HG03565 (cell line): ENCODE data around the gene FBN2.

Experiments used
- ATAC-seq: cut with Tn5 transposase; IDR thresholded peaks from one replicate; pipeline ENCODE4 v1.9.1; 2021; ENCODE audit warnings: mild to moderate bottlenecking, moderate library complexity; ENCODE audit not compliant: unreplicated experiment

The FBN2 gene

DNA sequence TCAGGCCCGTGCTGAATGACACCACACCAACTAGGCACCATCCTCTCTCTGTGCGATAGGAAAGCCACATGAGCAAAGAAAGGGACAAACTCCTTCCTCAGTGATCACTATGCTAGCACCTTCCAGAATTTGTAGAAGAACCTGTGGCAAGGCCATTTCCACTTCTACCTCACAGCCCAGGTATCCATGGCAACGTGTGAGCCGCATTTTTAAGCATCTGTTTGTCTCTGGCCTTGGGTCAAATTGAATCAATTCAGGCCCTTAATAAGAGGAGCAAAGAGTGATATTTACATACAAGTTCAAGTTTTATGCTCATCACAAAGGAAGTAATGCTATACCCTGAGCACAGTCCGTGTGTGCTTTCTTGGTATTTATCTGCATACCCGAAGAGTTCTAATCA is 275.1 kb downstream of the FBN2 start:
- no peak for ATAC-seq

DNA sequence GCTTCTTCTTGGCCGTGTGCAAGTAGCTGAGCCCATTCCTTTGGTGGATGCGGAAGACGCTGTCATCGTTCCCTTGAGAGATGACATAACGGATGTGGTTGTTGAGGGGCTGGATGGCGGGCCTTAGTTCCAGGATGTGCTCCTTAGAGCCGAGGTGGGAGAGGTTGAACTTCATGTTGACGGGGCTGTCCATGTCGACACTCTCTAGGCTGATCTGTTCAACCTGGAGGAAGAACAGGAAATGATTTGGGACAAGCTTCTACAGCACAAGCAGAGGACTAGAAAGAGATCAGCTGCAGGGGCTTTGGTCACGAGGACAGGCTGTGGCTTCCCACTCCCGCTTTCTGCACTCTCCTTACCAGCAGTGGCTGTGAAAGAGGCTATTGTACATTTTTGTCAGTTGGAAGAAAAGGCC is 278.4 kb downstream of the FBN2 start:
- no peak for ATAC-seq

DNA sequence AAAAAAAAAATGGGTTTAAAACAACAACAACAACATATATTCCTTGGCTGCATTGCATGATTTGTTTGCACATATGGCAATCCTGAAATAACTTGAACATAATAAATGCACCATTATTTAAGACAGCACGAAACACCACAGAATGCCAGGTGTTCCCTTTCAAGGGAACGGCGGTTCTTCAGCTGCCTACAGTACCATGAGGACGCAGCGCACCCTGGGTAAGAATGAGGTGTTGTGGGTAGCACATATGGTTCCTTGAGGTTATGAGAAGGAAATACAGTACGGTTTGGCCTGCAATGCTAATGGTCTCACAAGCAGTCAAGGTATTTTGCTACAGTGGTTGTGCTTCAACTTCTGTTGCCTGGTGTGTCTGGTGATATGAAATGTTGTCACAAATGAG is 279.7 kb downstream of the FBN2 start:
- ATAC-seq = no peak

GRCh38 chr5:128257076-128257475 is 281.0 kb downstream of the FBN2 start:
- no peak for ATAC-seq

DNA sequence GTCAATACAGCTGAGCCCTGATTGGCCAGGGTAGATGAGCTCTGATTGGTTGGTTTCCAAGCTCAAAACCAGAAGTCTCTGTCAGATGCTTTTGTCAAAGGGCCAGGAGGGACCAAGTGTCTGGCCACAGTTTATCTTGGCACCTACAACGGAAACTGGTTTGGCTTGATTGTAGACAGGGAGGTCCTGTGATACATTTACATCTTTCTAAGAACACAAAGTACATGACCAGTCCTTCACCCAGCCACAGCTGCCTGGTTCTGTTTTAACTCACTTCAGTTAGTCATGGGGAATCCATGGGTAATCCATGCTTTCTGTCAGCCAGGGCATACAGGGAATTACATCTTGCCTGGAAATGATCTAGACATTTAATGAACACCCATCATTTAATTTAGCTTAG is 283.3 kb downstream of the FBN2 start:
- ATAC-seq = no peak

GRCh38 chr5:128253880-128254279 is 284.2 kb downstream of the FBN2 start:
- no peak for ATAC-seq

DNA sequence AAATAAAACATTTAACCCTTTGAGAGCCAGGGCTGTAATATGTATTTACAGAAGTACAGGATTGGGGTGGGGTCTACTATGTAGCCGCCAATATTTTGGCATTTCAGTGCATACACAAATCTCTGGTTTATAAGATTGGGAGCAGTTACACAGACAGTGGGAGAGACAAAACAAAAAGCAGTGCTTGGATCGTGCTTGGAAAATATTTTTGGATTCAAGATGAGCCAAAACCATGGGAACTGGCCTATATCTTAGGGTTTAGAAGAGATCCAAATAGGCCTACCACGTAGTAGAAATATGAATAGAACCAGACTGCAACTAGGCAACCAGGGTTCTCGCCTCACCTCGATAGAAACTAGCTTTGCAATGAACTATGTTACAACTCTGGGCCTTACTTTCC is 284.9 kb downstream of the FBN2 start:
- no peak for ATAC-seq

DNA sequence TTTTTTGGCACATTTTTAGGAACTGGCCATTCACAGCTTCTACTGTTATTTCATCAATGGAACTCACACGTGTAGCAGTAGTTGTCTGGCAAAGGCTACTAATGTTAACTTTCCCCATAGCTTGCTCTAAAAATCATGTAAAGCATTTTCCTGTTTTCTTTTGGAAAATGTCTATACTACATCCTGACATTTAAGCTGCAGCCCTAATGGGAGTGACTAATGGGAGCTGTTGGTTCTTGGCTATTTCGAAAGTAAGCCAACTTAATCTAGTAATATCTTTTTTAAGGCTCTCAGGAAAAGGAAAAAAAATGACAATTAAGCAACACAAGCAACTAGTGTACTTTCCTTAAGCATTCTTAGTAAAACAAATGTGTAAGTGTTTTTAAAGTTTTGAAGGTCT is 285.3 kb downstream of the FBN2 start:
- ATAC-seq = no peak

DNA sequence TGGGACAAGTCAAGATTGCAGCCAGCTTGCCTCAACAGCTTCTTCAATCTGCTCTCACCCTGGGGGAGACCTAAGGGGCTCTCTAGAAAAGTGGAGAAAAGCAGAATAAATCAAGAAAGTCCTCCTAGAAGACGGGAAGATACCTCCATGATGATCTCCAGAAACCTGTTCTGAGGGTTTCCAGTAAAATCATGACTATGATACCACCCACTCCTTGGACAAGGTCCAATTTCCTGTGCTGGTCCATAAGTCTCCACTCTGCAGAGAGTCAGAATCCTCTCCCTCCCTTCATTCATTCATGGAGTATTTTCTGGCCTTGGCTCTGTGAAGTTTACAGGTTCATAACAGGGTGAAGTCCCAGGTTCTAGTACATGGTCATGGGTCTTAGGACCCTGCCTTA is 285.8 kb downstream of the FBN2 start:
- no peak for ATAC-seq

- ATAC-seq = no peak
Measured at GRCh38 chr5:128245974-128246373, 292.1 kb downstream of the FBN2 start.

GRCh38 chr5:128243958-128244582 is 294.0 kb downstream of the FBN2 start:
- no peak for ATAC-seq

DNA sequence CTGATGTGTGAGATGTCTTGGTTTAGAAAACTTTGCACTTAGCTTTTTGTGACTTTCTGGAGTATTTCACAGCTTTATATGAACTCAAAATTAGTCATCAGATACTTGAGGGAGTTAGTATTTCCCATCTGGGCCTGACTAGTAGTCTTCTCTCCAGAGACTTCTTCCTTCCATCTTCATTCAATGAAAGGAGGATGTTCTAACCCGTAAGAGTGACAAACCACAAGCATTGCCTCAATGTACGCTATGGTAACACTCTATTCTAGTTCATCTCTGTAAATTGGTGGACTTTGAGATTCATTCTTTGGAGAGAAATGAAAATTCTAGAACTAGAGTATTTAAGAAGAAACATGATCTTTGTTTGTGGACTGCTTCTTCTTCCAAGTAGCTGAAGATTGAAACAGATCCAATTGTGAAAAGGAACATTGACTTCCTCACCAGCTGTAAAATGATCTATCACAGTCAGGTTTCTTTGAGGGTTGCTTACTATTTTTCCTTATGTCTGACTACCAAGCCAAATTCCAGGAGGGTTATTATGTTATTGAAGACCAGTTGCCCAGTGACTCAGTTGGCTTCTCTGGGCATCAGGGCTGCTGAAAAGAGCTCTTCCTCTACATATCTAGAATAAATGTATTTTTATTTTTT is 296.9 kb downstream of the FBN2 start:
- no peak for ATAC-seq

DNA sequence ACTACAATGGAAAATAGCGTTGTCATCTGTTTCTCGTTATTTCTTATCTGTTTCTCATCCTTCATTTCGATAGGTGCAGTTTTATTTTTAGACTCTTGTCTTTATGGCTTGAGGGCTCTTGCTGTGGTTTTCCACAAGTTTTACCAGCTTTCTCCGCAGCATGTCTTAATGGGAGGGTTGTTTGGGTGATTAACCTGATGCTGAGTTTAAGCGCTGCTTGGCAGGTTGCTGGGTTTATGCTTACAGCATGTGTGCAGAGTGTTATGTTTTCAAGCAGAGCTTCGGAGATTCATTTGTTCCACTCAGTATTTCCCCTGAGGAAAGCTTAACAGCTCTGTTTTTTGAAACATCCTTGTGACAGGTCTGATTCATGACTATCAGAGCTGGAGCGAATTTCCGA is 300.5 kb downstream of the FBN2 start:
- no peak for ATAC-seq

GRCh38 chr5:128237000-128237399 is 301.0 kb downstream of the FBN2 start:
- no peak for ATAC-seq

DNA sequence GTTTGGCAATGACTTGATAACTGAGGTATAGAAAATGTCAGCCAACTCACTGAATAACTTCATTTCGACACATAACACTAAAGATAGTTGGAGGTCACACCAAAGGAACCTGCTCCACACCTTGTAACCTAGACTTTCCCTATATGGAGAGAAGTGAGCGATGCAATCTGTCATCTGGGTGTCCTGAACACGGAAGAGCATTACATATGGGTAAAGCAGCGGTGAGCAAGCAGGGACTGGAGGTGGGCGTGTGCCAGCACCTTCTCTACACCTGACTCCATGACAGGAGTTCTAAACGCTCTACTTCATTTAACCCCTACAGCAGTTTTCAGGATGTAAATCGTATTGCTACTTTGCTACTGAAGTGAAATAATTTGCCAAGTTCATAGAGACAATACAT is 301.7 kb downstream of the FBN2 start:
- no peak for ATAC-seq

DNA sequence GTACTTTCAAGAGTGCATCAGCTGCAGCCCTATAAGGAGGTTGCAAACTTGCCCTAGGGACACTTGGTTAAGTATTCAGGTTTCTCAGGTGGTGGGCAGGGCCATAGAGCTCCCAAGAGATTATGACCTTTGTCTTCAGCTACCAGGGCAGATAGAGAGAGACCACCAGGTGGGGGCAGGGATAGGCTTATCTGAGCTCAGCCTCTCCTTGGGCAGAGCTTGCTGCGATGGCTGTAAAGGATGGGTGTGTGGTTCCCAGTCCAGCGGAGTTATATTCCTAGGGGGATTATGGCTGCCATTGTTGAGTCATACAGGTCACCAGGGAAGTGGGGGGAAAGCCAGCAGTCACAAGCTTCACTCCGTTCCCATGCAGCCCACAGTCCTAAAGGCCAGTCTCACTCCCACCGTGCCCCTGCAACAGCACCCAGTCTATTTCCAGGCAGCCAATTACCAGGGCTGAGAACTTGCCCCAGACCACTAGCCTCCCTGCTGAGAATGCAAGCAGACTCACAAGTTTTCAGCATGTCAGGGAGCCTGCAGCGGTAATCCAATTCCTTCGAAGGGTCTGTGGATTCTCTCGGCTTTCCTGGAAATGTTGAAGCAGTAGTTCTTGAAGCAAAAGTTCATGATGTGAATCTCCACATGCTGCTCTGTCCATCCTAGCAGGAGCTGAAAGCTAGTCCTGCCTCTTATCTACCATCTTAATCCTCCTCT is 303.0 kb downstream of the FBN2 start:
- ATAC-seq = no peak

DNA sequence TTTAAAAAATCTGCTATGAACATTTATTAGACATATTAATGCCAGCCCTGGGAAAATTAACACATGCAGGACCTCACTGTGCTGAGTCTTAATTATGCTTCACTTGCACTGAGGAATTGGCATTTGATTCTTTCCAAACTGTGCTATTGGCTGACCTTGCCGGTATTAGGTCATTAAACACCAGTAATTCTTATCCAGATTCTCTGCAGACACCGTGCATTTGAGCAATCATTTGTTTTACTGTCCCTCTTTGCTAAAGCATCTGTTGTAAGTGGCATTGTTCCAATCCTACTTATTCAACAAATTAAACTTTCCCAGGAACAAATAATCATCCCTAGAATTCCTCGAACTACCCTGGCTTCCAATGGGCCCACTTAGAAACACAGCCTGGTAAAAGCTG is 309.5 kb downstream of the FBN2 start:
- no peak for ATAC-seq

DNA sequence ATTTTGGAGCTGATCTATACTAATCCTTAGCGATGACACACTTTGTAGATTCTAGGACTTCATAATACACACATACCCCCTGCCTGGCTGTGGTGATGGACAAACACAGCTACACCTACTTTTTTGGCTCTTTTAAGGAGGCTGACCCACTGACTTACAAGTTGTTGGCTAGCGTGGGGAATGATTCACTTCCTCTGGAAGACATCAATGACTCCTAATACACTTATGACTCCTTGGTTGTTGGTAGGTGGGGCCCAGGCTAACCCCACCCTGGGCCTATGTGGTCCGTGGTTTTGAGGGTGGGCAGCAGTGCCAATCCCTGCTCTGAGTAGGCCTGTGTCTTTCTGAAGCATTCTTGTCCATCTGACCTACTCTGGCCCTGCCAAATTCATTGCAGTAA is 310.0 kb downstream of the FBN2 start:
- ATAC-seq = no peak

- ATAC-seq = no peak
Measured at GRCh38 chr5:128225245-128226030, 312.6 kb downstream of the FBN2 start.

GRCh38 chr5:128224336-128224735 is 313.7 kb downstream of the FBN2 start:
- ATAC-seq = no peak

DNA sequence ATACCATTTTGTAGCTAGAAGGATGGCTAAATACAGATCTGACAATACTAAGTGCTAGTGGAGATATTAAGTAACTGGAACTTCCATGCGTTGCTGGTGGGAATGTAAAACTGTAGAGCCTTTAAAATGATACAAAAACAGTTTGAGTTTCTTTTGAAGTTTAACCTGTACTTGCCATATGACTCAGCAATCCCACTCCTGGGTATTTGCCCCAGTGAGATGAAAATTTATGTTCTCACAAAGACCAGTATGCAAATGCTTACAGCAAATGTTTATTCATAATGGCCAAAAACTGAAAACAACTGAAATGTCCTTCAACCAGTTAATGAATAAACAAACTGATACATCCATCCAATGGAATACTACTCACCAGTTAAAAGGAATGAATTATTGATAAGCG is 317.2 kb downstream of the FBN2 start:
- ATAC-seq = no peak
